SK-N-SH (cell line): ENCODE measurements around the gene RNF25. TPM values are rescaled to one million over a fixed set of nuclear protein-coding genes. Genes with fewer than 3 reads are reported as not detected.

Experiments used
- CTCF ChIA-PET: fragments of 300-600, 350-600 bp; formaldehyde crosslinking; extraction: SDS; loops from one replicate; lab custom pipeline; 2021; lab: Yijun Ruan, JAX
- POLR2A ChIA-PET: fragments of 350-600 bp; sonication (Branson Sonifier 250); formaldehyde crosslinking; extraction: SDS; loops from one replicate; lab custom pipeline; 2020; ENCODE audit warnings: antibody characterized with exemption, inconsistent platforms; lab: Yijun Ruan, JAX
- DNase-seq: peaks from one replicate; pipeline ENCODE4 v3.0.0; 2012
- H2AFZ ChIP-seq: fragments of 200-600 bp; sonication (generic); 2 replicates; pipeline ENCODE4 v1.8.1; 2016; ENCODE audit warnings: antibody characterized with exemption, mild to moderate bottlenecking, low read depth
- H3F3A ChIP-seq: fragments of 200-600 bp; sonication (generic); replicated peaks from 2 replicates; pipeline ENCODE3; 2016; ENCODE audit warnings: antibody characterized with exemption, mild to moderate bottlenecking; ENCODE audit not compliant: insufficient read depth
- H3K27ac ChIP-seq, 2 experiments: fragments of 200-500 bp in 1 of 2; fragments of 200-600 bp in 1 of 2; sonication (Bioruptor generic) in 1 of 2; sonication (generic), shearing (Covaris generic) in 1 of 2; 2 replicates each; pipeline versions ENCODE4 v1.5.1 to v1.6.1; 2014 to 2016; ENCODE audit warnings: low read depth in 2 of 2, inconsistent platforms in 1 of 2, low read length in 1 of 2, mild to moderate bottlenecking in 1 of 2, mixed read lengths in 1 of 2
- H3K27me3 ChIP-seq: fragments of 200-600 bp; sonication (generic), shearing (Covaris generic); 2 replicates; pipeline ENCODE4 v1.6.1; 2016; ENCODE audit warnings: mixed run types; ENCODE audit not compliant: insufficient read depth
- H3K36me3 ChIP-seq, 2 experiments: fragments of 200-500 bp in 1 of 2; fragments of 200-600 bp in 1 of 2; sonication (Bioruptor generic) in 1 of 2; sonication (generic) in 1 of 2; replicated peaks in 1 of 2; 2 replicates each; pipeline versions ENCODE3 to v1.5.1; 2014 to 2016; ENCODE audit warnings: low read length in 1 of 2, mild to moderate bottlenecking in 1 of 2; ENCODE audit not compliant: insufficient read depth in 2 of 2, control insufficient read depth in 1 of 2
- H3K4me1 ChIP-seq, 2 experiments: fragments of 200-500 bp in 1 of 2; fragments of 200-600 bp in 1 of 2; sonication (Bioruptor generic) in 1 of 2; sonication (generic), shearing (Covaris generic) in 1 of 2; 2 replicates each; pipeline versions ENCODE4 v1.5.1 to v1.6.1; 2014 to 2016; ENCODE audit warnings: low read depth in 1 of 2, low read length in 1 of 2, mixed run types in 1 of 2; ENCODE audit not compliant: insufficient read depth in 2 of 2, control insufficient read depth in 1 of 2
- H3K4me2 ChIP-seq: fragments of 200-600 bp; sonication (generic), shearing (Covaris generic); 2 replicates; pipeline ENCODE4 v1.6.1; 2017; ENCODE audit warnings: mixed run types
- H3K4me3 ChIP-seq, 2 experiments: fragments of 200-500 bp in 1 of 2; fragments of 200-600 bp in 1 of 2; sonication (Bioruptor generic) in 1 of 2; sonication (generic), shearing (Covaris generic) in 1 of 2; 2 replicates each; pipeline versions ENCODE4 v1.5.1 to v1.8.1; 2014 to 2016; ENCODE audit warnings: low read depth in 2 of 2, inconsistent platforms in 1 of 2, low read length in 1 of 2, mild to moderate bottlenecking in 1 of 2, mixed read lengths in 1 of 2, moderate library complexity in 1 of 2
- H3K79me2 ChIP-seq: fragments of 200-600 bp; sonication (generic); 2 replicates; pipeline ENCODE4 v1.8.1; 2017; ENCODE audit warnings: mild to moderate bottlenecking; ENCODE audit not compliant: insufficient read depth
- H3K9ac ChIP-seq: fragments of 200-600 bp; sonication (generic); 2 replicates; pipeline ENCODE4 v1.6.1; 2017; ENCODE audit warnings: mixed run types
- H3K9me2 ChIP-seq: fragments of 200-600 bp; sonication (generic); 2 replicates; pipeline ENCODE4 v1.6.1; 2017; ENCODE audit warnings: mixed run types
- H3K9me3 ChIP-seq: fragments of 200-600 bp; sonication (generic); 2 replicates; pipeline ENCODE4 v1.6.1; 2017; ENCODE audit warnings: mixed run types, mild to moderate bottlenecking, moderate library complexity
- H4K20me1 ChIP-seq: fragments of 200-600 bp; sonication (generic); 2 replicates; pipeline ENCODE4 v1.6.1; 2017; ENCODE audit warnings: mild to moderate bottlenecking, mixed run types; ENCODE audit not compliant: insufficient read depth
- ELF1 ChIP-seq: IDR thresholded peaks from 2 replicates; pipeline ENCODE4 v1.4.0; 2012
- EP300 ChIP-seq, 2 experiments: IDR thresholded peaks; 2 replicates each; pipeline versions ENCODE4 v1.4.0 to v1.6.1; 2012; ENCODE audit warnings: borderline replicate concordance in 1 of 2, low read depth in 1 of 2, low read length in 1 of 2
- FOSL2 ChIP-seq: IDR thresholded peaks from 2 replicates; pipeline ENCODE4 v1.4.0; 2012; ENCODE audit warnings: low read depth, mild to moderate bottlenecking, moderate library complexity, borderline replicate concordance
- FOXM1 ChIP-seq: IDR thresholded peaks from 2 replicates; pipeline ENCODE4 v1.4.0; 2012; ENCODE audit warnings: low read depth, mild to moderate bottlenecking
- JUND ChIP-seq: IDR thresholded peaks from 2 replicates; pipeline ENCODE4 v1.4.0; 2012
- MAX ChIP-seq: IDR thresholded peaks from 2 replicates; pipeline ENCODE4 v1.4.0; 2012; ENCODE audit warnings: low read depth
- MXI1 ChIP-seq: IDR thresholded peaks from 2 replicates; pipeline ENCODE4 v1.6.1; 2012; ENCODE audit warnings: mild to moderate bottlenecking, low read depth, low read length, improper control_type of control experiment
- NRF1 ChIP-seq: IDR thresholded peaks from 2 replicates; pipeline ENCODE4 v1.6.1; 2012; ENCODE audit warnings: low read depth, mild to moderate bottlenecking, low read length
- POLR2AphosphoS5 ChIP-seq: IDR thresholded peaks from 2 replicates; pipeline ENCODE4 v1.6.1; 2012; ENCODE audit warnings: low read depth, low read length
- RFX5 ChIP-seq: IDR thresholded peaks from 2 replicates; pipeline ENCODE4 v1.6.1; 2012; ENCODE audit warnings: mild to moderate bottlenecking, improper control_type of control experiment, low read length
- SIN3A ChIP-seq: IDR thresholded peaks from 2 replicates; pipeline ENCODE4 v1.6.1; 2012; ENCODE audit warnings: low read depth, mild to moderate bottlenecking, low read length, moderate library complexity, borderline replicate concordance
- TCF12 ChIP-seq: IDR thresholded peaks from 2 replicates; pipeline ENCODE4 v1.4.0; 2012
- TEAD4 ChIP-seq: IDR thresholded peaks from 2 replicates; pipeline ENCODE4 v1.4.0; 2012; ENCODE audit warnings: mild to moderate bottlenecking, borderline replicate concordance; ENCODE audit not compliant: insufficient read depth
- USF2 ChIP-seq: fragments of 150-350 bp; IDR thresholded peaks from 2 replicates; pipeline ENCODE4 v1.6.1; 2017; ENCODE audit warnings: antibody characterized with exemption, low read length, low read depth, borderline replicate concordance
- WGBS: methylation state at CpG from one replicate; pipeline ENCODE4 v1.1.6; 2017; ENCODE audit warnings: low lambda C conversion rate; 5-methylcytosine and 5-hydroxymethylcytosine counted together
- polyA plus RNA-seq, 3 experiments: library from polyadenylated mRNA; depleted of rRNA; stranded (reverse); fragments of >200 nt; gene quantifications; 2 replicates each; pipeline ENCODE4 v1.2.3, GENCODE V29; 2012

RNF25 gene
- polyA plus RNA-seq, 1 of the 3 experiments (the other 2 are of a cell fraction) = 72.2 TPM

GRCh38 chr2:218710687-218711549 is 39.1 kb upstream of the RNF25 start, which contains the start of gene TTLL4 (continued):
- peak; percentile 51; the same call in 1 of the 2 replicates for TF ChIP-seq POLR2AphosphoS5
- peak; percentile 85; the same call in 1 of the 2 replicates for TF ChIP-seq SIN3A
- TF ChIP-seq JUND = no peak
- no peak for TF ChIP-seq TCF12
- TF ChIP-seq FOXM1 = no peak

- TF ChIP-seq NRF1 = no peak
- TF ChIP-seq FOXM1 = no peak
- no peak for TF ChIP-seq MXI1
- no peak for TF ChIP-seq FOSL2
- TF ChIP-seq ELF1 = no peak
- no peak for TF ChIP-seq USF2
- no peak for TF ChIP-seq EP300 (IDR thresholded peaks at IDR 0.05; ENCODE audit: borderline replicate concordance in 1 of 2, low read depth in 1 of 2, low read length in 1 of 2)
- TF ChIP-seq POLR2AphosphoS5 = no peak
- TF ChIP-seq RFX5 = no peak
- TF ChIP-seq, all 33 proteins: peak for 0
- H3K36me3 ChIP-seq = peaks cover 0 to 7% of the 10 kb centered on the region in 2 experiments
- WGBS = 69% methylated on average over 14 of the region's 14 CpGs
- ChIA-PET CTCF (interaction anchor here (0.6 to 2.6 kb wide), 27 partner anchors 8 to 429 kb away, joined by 3 to 31 read pairs (median 4); partner anchors contain the start of genes BCS1L, RNF25, STK36 and ZNF142), POLR2A (interaction anchor here (0.7 to 1.0 kb wide), 2 partner anchors 36 to 102 kb away, joined by 3 to 4 read pairs; no protein-coding TSS in a partner anchor)
- peak overlapping the region; percentile 56 for H3K4me2 ChIP-seq
- H2AFZ ChIP-seq = peak overlapping the region; percentile 95
- H3K27ac ChIP-seq = no peak overlapping the region
- H3K9me2 ChIP-seq = no peaks in the 10 kb centered on the region
- H3K9me3 ChIP-seq = no peaks in the 10 kb centered on the region
- peak overlapping the region; percentile 74 to 81; a peak in 3 of 4 replicates for H3K4me3 ChIP-seq
- no peak for DNase-seq
- no peak overlapping the region for H3K9ac ChIP-seq
- no peaks in the 10 kb centered on the region for H3K27me3 ChIP-seq
- peaks cover 0 to 11% of the 10 kb centered on the region in 2 experiments; a peak in 1 of 4 replicates for H3K4me1 ChIP-seq
- peaks cover 38% of the 10 kb centered on the region for H3K79me2 ChIP-seq
- H3F3A ChIP-seq = peaks cover 5% of the 10 kb centered on the region
- H4K20me1 ChIP-seq = peaks cover 3% of the 10 kb centered on the region; the same call in 1 of the 2 replicates
These were observed 38.5 kb upstream of the RNF25 start for GRCh38 chr2:218710334-218710686.

- 78% methylated on average over 8 of the region's 8 CpGs for WGBS
- ChIA-PET CTCF (interaction anchor here (0.6 to 2.6 kb wide), 26 partner anchors 8 to 359 kb away, joined by 3 to 31 read pairs (median 4); partner anchors contain the start of genes BCS1L, RNF25, STK36 and ZNF142), POLR2A (interaction anchor here (0.7 to 1.0 kb wide), 2 partner anchors 36 to 101 kb away, joined by 3 to 4 read pairs; no protein-coding TSS in a partner anchor)
- H3K36me3 ChIP-seq = peaks cover 0 to 5% of the 10 kb centered on the region in 2 experiments
- no peak overlapping the region for H3K4me3 ChIP-seq
- no peak for TF ChIP-seq EP300 (IDR thresholded peaks at IDR 0.05; ENCODE audit: borderline replicate concordance in 1 of 2, low read depth in 1 of 2, low read length in 1 of 2)
- TF ChIP-seq USF2 = no peak
- TF ChIP-seq MAX = no peak
- TF ChIP-seq TEAD4 = no peak
- no peak for TF ChIP-seq POLR2AphosphoS5
- no peak for TF ChIP-seq JUND
- no peak for DNase-seq
- H3K9me3 ChIP-seq = no peaks in the 10 kb centered on the region
- H3K27ac ChIP-seq = no peak overlapping the region
- H4K20me1 ChIP-seq = no peaks in the 10 kb centered on the region
- H3K79me2 ChIP-seq = peaks cover 34% of the 10 kb centered on the region
- no peaks in the 10 kb centered on the region for H3K9me2 ChIP-seq
- no peaks in the 10 kb centered on the region for H3K27me3 ChIP-seq
- H2AFZ ChIP-seq = peak overlapping the region; percentile 95
- H3K4me2 ChIP-seq = peak overlapping the region; percentile 56
- H3K4me1 ChIP-seq = peaks cover 0 to 11% of the 10 kb centered on the region in 2 experiments; a peak in 1 of 4 replicates
- peaks cover 5% of the 10 kb centered on the region for H3F3A ChIP-seq
- no peak overlapping the region for H3K9ac ChIP-seq
These were observed 38.1 kb upstream of the RNF25 start for GRCh38 chr2:218709908-218710307.
